ENCODE results near the gene FARS2. TPM values are rescaled to one million over a fixed set of nuclear protein-coding genes. Genes with fewer than 3 reads are reported as not detected.

Gene FARS2
- polyA plus RNA-seq, 2 of the 4 experiments (the other 2 are of a cell fraction), result 12.9 to 17.5 TPM

GRCh38 chr6:5425267-5425666 lies 164.0 kb downstream of the FARS2 start:
- Histone ChIP-seq H3K27ac (no peak overlapping the region), H3K4me3 (no peak overlapping the region), H3K9me3 (no peaks in the 10 kb centered on the region), H3K4me1 (no peaks in the 10 kb centered on the region), H3K4me2 (no peak overlapping the region)
- DNase-seq (ENCODE audit: low read depth in 1 of 2, low spot score in 1 of 2) (no peak), FAIRE-seq (no peak), ATAC-seq (no peak)
- CTCF ChIA-PET, result no interaction called here
- TF ChIP-seq RAD21 (conservative IDR thresholded peaks at IDR 0.05 in 1 of 2, IDR thresholded peaks at IDR 0.05 in 1 of 2) (no peak), POLR2A (IDR thresholded peaks at IDR 0.05; ENCODE audit: low read length) (no peak), SMC3 (IDR thresholded peaks at IDR 0.05) (no peak), RARB (CRISPR knock-in tag; IDR thresholded peaks at IDR 0.05) (no peak), TFCP2L1 (CRISPR knock-in tag; IDR thresholded peaks at IDR 0.05) (no peak), ZC3H11A (IDR thresholded peaks at IDR 0.05) (no peak), KDM5A (IDR thresholded peaks at IDR 0.05) (no peak), POLR2AphosphoS2 (conservative IDR thresholded peaks at IDR 0.05; ENCODE audit: low read length) (no peak), ZSCAN20 (CRISPR knock-in tag; IDR thresholded peaks at IDR 0.05) (no peak), SREBF2 (IDR thresholded peaks at IDR 0.05) (no peak), RCOR1 (IDR thresholded peaks at IDR 0.05; ENCODE audit: low read depth, low read length) (no peak)
- TF ChIP-seq, protein P1, sequence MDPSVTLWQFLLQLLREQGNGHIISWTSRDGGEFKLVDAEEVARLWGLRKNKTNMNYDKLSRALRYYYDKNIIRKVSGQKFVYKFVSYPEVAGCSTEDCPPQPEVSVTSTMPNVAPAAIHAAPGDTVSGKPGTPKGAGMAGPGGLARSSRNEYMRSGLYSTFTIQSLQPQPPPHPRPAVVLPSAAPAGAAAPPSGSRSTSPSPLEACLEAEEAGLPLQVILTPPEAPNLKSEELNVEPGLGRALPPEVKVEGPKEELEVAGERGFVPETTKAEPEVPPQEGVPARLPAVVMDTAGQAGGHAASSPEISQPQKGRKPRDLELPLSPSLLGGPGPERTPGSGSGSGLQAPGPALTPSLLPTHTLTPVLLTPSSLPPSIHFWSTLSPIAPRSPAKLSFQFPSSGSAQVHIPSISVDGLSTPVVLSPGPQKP (IDR thresholded peaks at IDR 0.05; ENCODE audit: low read depth, low read length), result no peak
- TF ChIP-seq, protein P2, sequence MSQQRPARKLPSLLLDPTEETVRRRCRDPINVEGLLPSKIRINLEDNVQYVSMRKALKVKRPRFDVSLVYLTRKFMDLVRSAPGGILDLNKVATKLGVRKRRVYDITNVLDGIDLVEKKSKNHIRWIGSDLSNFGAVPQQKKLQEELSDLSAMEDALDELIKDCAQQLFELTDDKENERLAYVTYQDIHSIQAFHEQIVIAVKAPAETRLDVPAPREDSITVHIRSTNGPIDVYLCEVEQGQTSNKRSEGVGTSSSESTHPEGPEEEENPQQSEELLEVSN (IDR thresholded peaks at IDR 0.05; ENCODE audit: borderline replicate concordance, low read depth), result no peak
- 88% methylated on average over 7 of the region's 7 CpGs for WGBS (ENCODE audit: missing lambda C conversion rate)
- POLR2A ChIA-PET, result no interaction called here

- ATAC-seq (no peak), FAIRE-seq (no peak), DNase-seq (ENCODE audit: low read depth in 1 of 2, low spot score in 1 of 2) (no peak)
- WGBS (ENCODE audit: missing lambda C conversion rate), result 83% methylated on average over 4 of the region's 4 CpGs
- POLR2A ChIA-PET, result no interaction called here
- CTCF ChIA-PET, result no interaction called here
- no peak overlapping the region for H3K4me3 ChIP-seq
- no peak overlapping the region for H3K4me2 ChIP-seq
- no peaks in the 10 kb centered on the region for H3K9me3 ChIP-seq
- no peak for TF ChIP-seq TFCP2L1 (CRISPR knock-in tag; IDR thresholded peaks at IDR 0.05)
- TF ChIP-seq ZC3H11A (IDR thresholded peaks at IDR 0.05), result no peak
- TF ChIP-seq RNF2 (IDR thresholded peaks at IDR 0.05; ENCODE audit: borderline replicate concordance, low read depth), result no peak
- TF ChIP-seq EP300 (IDR thresholded peaks at IDR 0.05), result no peak
- TF ChIP-seq HES2 (IDR thresholded peaks at IDR 0.05), result no peak
- TF ChIP-seq FOSL2 (IDR thresholded peaks at IDR 0.05), result no peak
- no peak for TF ChIP-seq FOSL2 (CRISPR knock-in tag; IDR thresholded peaks at IDR 0.05)
- TF ChIP-seq, protein P3, sequence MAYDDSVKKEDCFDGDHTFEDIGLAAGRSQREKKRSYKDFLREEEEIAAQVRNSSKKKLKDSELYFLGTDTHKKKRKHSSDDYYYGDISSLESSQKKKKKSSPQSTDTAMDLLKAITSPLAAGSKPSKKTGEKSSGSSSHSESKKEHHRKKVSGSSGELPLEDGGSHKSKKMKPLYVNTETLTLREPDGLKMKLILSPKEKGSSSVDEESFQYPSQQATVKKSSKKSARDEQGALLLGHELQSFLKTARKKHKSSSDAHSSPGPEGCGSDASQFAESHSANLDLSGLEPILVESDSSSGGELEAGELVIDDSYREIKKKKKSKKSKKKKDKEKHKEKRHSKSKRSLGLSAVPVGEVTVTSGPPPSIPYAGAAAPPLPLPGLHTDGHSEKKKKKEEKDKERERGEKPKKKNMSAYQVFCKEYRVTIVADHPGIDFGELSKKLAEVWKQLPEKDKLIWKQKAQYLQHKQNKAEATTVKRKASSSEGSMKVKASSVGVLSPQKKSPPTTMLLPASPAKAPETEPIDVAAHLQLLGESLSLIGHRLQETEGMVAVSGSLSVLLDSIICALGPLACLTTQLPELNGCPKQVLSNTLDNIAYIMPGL (CRISPR knock-in tag; IDR thresholded peaks at IDR 0.05; ENCODE audit: borderline replicate concordance), result no peak
- no peak for TF ChIP-seq HOXB13 (CRISPR knock-in tag; IDR thresholded peaks at IDR 0.05; ENCODE audit: low read depth)
- no peak for TF ChIP-seq MAZ (IDR thresholded peaks at IDR 0.05; ENCODE audit: borderline replicate concordance, low read depth, low read length)
- no peaks in the 10 kb centered on the region for H3K4me1 ChIP-seq
- H3K27ac ChIP-seq, result no peak overlapping the region
Observed at GRCh38 chr6:5425797-5426196, 164.5 kb downstream of the FARS2 start.

DNA sequence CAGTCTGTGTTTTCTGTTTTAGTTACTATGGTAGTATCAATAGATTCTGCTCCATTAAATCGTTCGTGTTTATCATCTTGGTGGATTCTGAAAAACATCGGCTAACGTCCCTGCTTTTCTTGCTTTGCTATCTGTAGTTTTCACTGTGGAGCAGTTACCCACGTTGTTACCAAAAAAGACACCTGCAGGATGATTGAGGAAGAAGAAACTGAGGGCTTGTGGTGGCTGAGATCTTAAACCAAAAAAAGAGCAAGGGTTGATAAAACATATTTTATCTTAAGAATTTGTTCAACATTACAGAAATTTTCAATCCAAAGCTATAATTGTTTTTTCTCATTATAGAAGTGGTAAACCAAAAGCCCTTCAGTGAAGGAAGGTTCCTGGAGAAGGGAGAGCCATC lies 166.3 kb downstream of the FARS2 start:
- Histone ChIP-seq H3K27ac (no peak overlapping the region), H3K4me2 (no peak overlapping the region), H3K9me3 (no peaks in the 10 kb centered on the region), H3K4me3 (no peak overlapping the region), H3K4me1 (no peaks in the 10 kb centered on the region)
- no peak for DNase-seq (ENCODE audit: low read depth in 1 of 2, low spot score in 1 of 2)
- POLR2A ChIA-PET, result interaction anchor here (0.6 kb wide), 1 partner anchor 580 kb away, joined by 3 read pairs; no protein-coding TSS in a partner anchor
- ATAC-seq, result no peak
- no peak for FAIRE-seq
- CTCF ChIA-PET, result interaction anchor here (1.0 kb wide), 1 partner anchor 1120 kb away, joined by 3 read pairs; no protein-coding TSS in a partner anchor
- 81% methylated on average over 5 of the region's 5 CpGs for WGBS (ENCODE audit: missing lambda C conversion rate)
- TF ChIP-seq RAD21 (conservative IDR thresholded peaks at IDR 0.05 in 1 of 2, IDR thresholded peaks at IDR 0.05 in 1 of 2), result no peak
- no peak for TF ChIP-seq PBX3 (IDR thresholded peaks at IDR 0.05)
- no peak for TF ChIP-seq HDAC2 (IDR thresholded peaks at IDR 0.05)
- no peak for TF ChIP-seq HEYL (CRISPR knock-in tag; IDR thresholded peaks at IDR 0.05)
- no peak for TF ChIP-seq BCL3 (IDR thresholded peaks at IDR 0.05)
- no peak for TF ChIP-seq POLR2AphosphoS2 (conservative IDR thresholded peaks at IDR 0.05; ENCODE audit: low read length)
- TF ChIP-seq, protein P4, sequence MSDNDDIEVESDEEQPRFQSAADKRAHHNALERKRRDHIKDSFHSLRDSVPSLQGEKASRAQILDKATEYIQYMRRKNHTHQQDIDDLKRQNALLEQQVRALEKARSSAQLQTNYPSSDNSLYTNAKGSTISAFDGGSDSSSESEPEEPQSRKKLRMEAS (IDR thresholded peaks at IDR 0.05), result no peak
- no peak for TF ChIP-seq HOXB13 (CRISPR knock-in tag; IDR thresholded peaks at IDR 0.05; ENCODE audit: low read depth)
- TF ChIP-seq RNF2 (IDR thresholded peaks at IDR 0.05; ENCODE audit: borderline replicate concordance, low read depth), result no peak
- TF ChIP-seq EHMT2 (IDR thresholded peaks at IDR 0.05; ENCODE audit: low read depth), result no peak
- no peak for TF ChIP-seq ZC3H11A (IDR thresholded peaks at IDR 0.05)
- no peak for TF ChIP-seq JUN (IDR thresholded peaks at IDR 0.05)
- no peak for TF ChIP-seq ESRRA (IDR thresholded peaks at IDR 0.05; ENCODE audit: borderline replicate concordance, low read length)
- no peak for TF ChIP-seq MAFK (IDR thresholded peaks at IDR 0.05; ENCODE audit: partially characterized antibody)

All from A549 (cell line).